IMR-90 (cell line): Measurements from ENCODE around the gene BEAN1. TPM values are rescaled to one million over a fixed set of nuclear protein-coding genes. Genes with fewer than 3 reads are reported as not detected.

Experiments used
- ATAC-seq: fragments of 200-7000 bp; cut with Tn5 transposase; 2 replicates; pipeline ENCODE4 v1.9.1; 2020; ENCODE audit warnings: low read depth, mild to moderate bottlenecking, moderate library complexity
- BruUV-seq: library from RNA; stranded (reverse); fragments of 400-500 nt; replicated peaks from 2 replicates; lab custom pipeline; 2021; lab: Mats Ljungman, UMichigan
- CTCF ChIA-PET: fragments of 300-600 bp; formaldehyde crosslinking; extraction: SDS; loops from one replicate; lab custom pipeline; 2021; ENCODE audit warnings: antibody characterized with exemption; lab: Yijun Ruan, JAX
- POLR2A ChIA-PET: fragments of 300-600 bp; sonication (Branson Sonifier 250); formaldehyde crosslinking; loops from one replicate; lab custom pipeline; 2022; ENCODE audit warnings: antibody characterized with exemption; ENCODE audit not compliant: unreplicated experiment; lab: Charles Lee
- DNase-seq: peaks from one replicate; pipeline ENCODE4 v3.0.0; 2013
- H2AFZ ChIP-seq: replicated peaks from 2 replicates; pipeline ENCODE3; 2013; ENCODE audit warnings: low read length, mild to moderate bottlenecking; ENCODE audit not compliant: poor library complexity
- H2AK5ac ChIP-seq: 2 replicates; pipeline ENCODE4 v1.6.1; 2013; ENCODE audit warnings: low read depth, low read length, inconsistent platforms
- H2AK9ac ChIP-seq: replicated peaks from 2 replicates; pipeline ENCODE3; 2013; ENCODE audit warnings: mild to moderate bottlenecking, low read depth, low read length, moderate library complexity; ENCODE audit not compliant: poor library complexity
- H2BK120ac ChIP-seq: 2 replicates; pipeline ENCODE4 v1.6.1; 2013; ENCODE audit warnings: low read depth, low read length, inconsistent platforms
- H2BK15ac ChIP-seq: 3 replicates; pipeline ENCODE4 v1.6.1; 2013; ENCODE audit warnings: low read depth, low read length, inconsistent platforms
- H2BK20ac ChIP-seq: 2 replicates; pipeline ENCODE4 v1.6.1; 2013; ENCODE audit warnings: low read depth, mild to moderate bottlenecking, inconsistent platforms, low read length, moderate library complexity
- H2BK5ac ChIP-seq: 2 replicates; pipeline ENCODE4 v1.6.1; 2013; ENCODE audit warnings: mild to moderate bottlenecking, low read depth, low read length, inconsistent platforms; ENCODE audit not compliant: poor library complexity, severe bottlenecking
- H3K14ac ChIP-seq: replicated peaks from 2 replicates; pipeline ENCODE4 v1.6.1; 2013; ENCODE audit warnings: low read depth, low read length, inconsistent platforms
- H3K18ac ChIP-seq: 2 replicates; pipeline ENCODE4 v1.6.1; 2013; ENCODE audit warnings: low read depth, low read length, control low read depth
- H3K23ac ChIP-seq: 2 replicates; pipeline ENCODE4 v1.6.1; 2013; ENCODE audit warnings: low read depth, low read length, inconsistent platforms
- H3K27ac ChIP-seq: 2 replicates; pipeline ENCODE4 v1.5.1; 2013; ENCODE audit warnings: mild to moderate bottlenecking, control low read depth, low read length; ENCODE audit not compliant: insufficient read depth
- H3K27me3 ChIP-seq: 2 replicates; pipeline ENCODE4 v1.6.1; 2013; ENCODE audit warnings: low read length; ENCODE audit not compliant: control insufficient read depth, insufficient read depth
- H3K36me3 ChIP-seq: 2 replicates; pipeline ENCODE4 v1.6.1; 2013; ENCODE audit warnings: low read length, mixed read lengths; ENCODE audit not compliant: control insufficient read depth, insufficient read depth
- H3K4ac ChIP-seq: 2 replicates; pipeline ENCODE4 v1.6.1; 2013; ENCODE audit warnings: low read depth, low read length, inconsistent platforms
- H3K4me1 ChIP-seq: 2 replicates; pipeline ENCODE4 v1.6.1; 2013; ENCODE audit warnings: low read length, mixed read lengths; ENCODE audit not compliant: control insufficient read depth, insufficient read depth
- H3K4me2 ChIP-seq: 2 replicates; pipeline ENCODE4 v1.6.1; 2013; ENCODE audit warnings: low read depth, mild to moderate bottlenecking, control low read depth, low read length, moderate library complexity
- H3K4me3 ChIP-seq: 2 replicates; pipeline ENCODE4 v1.5.1; 2013; ENCODE audit warnings: low read depth, mild to moderate bottlenecking, control low read depth, low read length, moderate library complexity; ENCODE audit not compliant: insufficient read depth
- H3K56ac ChIP-seq: 2 replicates; pipeline ENCODE4 v1.6.1; 2013; ENCODE audit warnings: low read length, inconsistent platforms; ENCODE audit not compliant: insufficient read depth; ENCODE audit errors: extremely low read depth
- H3K79me1 ChIP-seq, 2 experiments: 2 replicates each; pipeline ENCODE4 v1.6.1; 2013; ENCODE audit warnings: low read length in 2 of 2, inconsistent platforms in 1 of 2, low read depth in 1 of 2
- H3K9ac ChIP-seq: 2 replicates; pipeline ENCODE4 v1.6.1; 2013; ENCODE audit warnings: low read depth, low read length, control low read depth
- H3K9me1 ChIP-seq: 2 replicates; pipeline ENCODE4 v1.6.1; 2013; ENCODE audit warnings: low read length, inconsistent platforms; ENCODE audit not compliant: insufficient read depth
- H3K9me3 ChIP-seq: 2 replicates; pipeline ENCODE4 v1.6.1; 2013; ENCODE audit warnings: low read length; ENCODE audit not compliant: control insufficient read depth, insufficient read depth
- H4K20me1 ChIP-seq: 2 replicates; pipeline ENCODE4 v1.6.1; 2013; ENCODE audit warnings: low read length, inconsistent platforms; ENCODE audit not compliant: insufficient read depth
- H4K5ac ChIP-seq: 2 replicates; pipeline ENCODE4 v1.6.1; 2013; ENCODE audit warnings: mild to moderate bottlenecking, low read depth, low read length, control low read depth
- H4K8ac ChIP-seq, 2 experiments: 2 replicates each; pipeline ENCODE4 v1.6.1; 2013; ENCODE audit warnings: low read depth in 2 of 2, low read length in 2 of 2, control low read depth in 1 of 2, inconsistent platforms in 1 of 2
- H4K91ac ChIP-seq: 2 replicates; pipeline ENCODE4 v1.6.1; 2013; ENCODE audit warnings: low read depth, low read length, inconsistent platforms; ENCODE audit not compliant: insufficient read depth
- BHLHE40 ChIP-seq: fragments of 150-350 bp; IDR thresholded peaks from 2 replicates; pipeline ENCODE4 v1.6.1; 2016; ENCODE audit warnings: mild to moderate bottlenecking, low read depth, low read length
- CEBPB ChIP-seq: IDR thresholded peaks from 2 replicates; pipeline ENCODE4 v1.6.1; 2012; ENCODE audit warnings: low read depth, low read length, improper control_type of control experiment
- CHD1 ChIP-seq: IDR thresholded peaks from 2 replicates; pipeline ENCODE4 v1.6.1; 2012; ENCODE audit warnings: low read depth, low read length, improper control_type of control experiment
- CTCF ChIP-seq: conservative IDR thresholded peaks from 2 replicates; pipeline ENCODE4 v1.5.1; 2012; ENCODE audit warnings: mild to moderate bottlenecking, low read depth, low read length, improper control_type of control experiment
- ELK1 ChIP-seq: fragments of 150-350 bp; IDR thresholded peaks from 2 replicates; pipeline ENCODE4 v1.6.1; 2016; ENCODE audit warnings: low read depth, mild to moderate bottlenecking, low read length, moderate library complexity, borderline replicate concordance
- FOS ChIP-seq: fragments of 150-350 bp; IDR thresholded peaks from 2 replicates; pipeline ENCODE4 v1.6.1; 2016; ENCODE audit warnings: low read depth, low read length
- MAFK ChIP-seq: IDR thresholded peaks from 2 replicates; pipeline ENCODE4 v1.6.1; 2012; ENCODE audit warnings: low read depth, low read length, improper control_type of control experiment
- MAZ ChIP-seq: IDR thresholded peaks from 2 replicates; pipeline ENCODE4 v1.6.1; 2012; ENCODE audit warnings: low read depth, mild to moderate bottlenecking, low read length, improper control_type of control experiment, moderate library complexity, borderline replicate concordance
- MXI1 ChIP-seq: IDR thresholded peaks from 2 replicates; pipeline ENCODE4 v1.6.1; 2012; ENCODE audit warnings: low read depth, mild to moderate bottlenecking, low read length, moderate library complexity, borderline replicate concordance
- POLR2A ChIP-seq: IDR thresholded peaks from 2 replicates; pipeline ENCODE4 v1.6.1; 2012; ENCODE audit warnings: mild to moderate bottlenecking, low read depth, low read length
- RCOR1 ChIP-seq: IDR thresholded peaks from 2 replicates; pipeline ENCODE4 v1.6.1; 2012; ENCODE audit warnings: mild to moderate bottlenecking, low read length, improper control_type of control experiment; ENCODE audit not compliant: insufficient replicate concordance
- RFX5 ChIP-seq: IDR thresholded peaks from 2 replicates; pipeline ENCODE4 v1.8.0; 2012; ENCODE audit warnings: low read depth, mild to moderate bottlenecking, low read length, moderate library complexity
- SMC3 ChIP-seq: fragments of 150-350 bp; IDR thresholded peaks from 2 replicates; pipeline ENCODE4 v1.6.1; 2016; ENCODE audit warnings: low read depth, mild to moderate bottlenecking, antibody characterized with exemption, low read length, moderate library complexity
- USF2 ChIP-seq: fragments of 150-350 bp; IDR thresholded peaks from 2 replicates; pipeline ENCODE4 v1.6.1; 2017; ENCODE audit warnings: mild to moderate bottlenecking, antibody characterized with exemption, low read length, low read depth
- WGBS, 2 experiments: methylation state at CpG; one replicate each; pipeline versions ENCODE4 v1.1.5 to v1.1.7; 2013; ENCODE audit warnings: missing lambda C conversion rate in 2 of 2; ENCODE audit not compliant: insufficient read length in 1 of 2; ENCODE audit errors: extremely low coverage in 2 of 2; 5-methylcytosine and 5-hydroxymethylcytosine counted together
- dilution Hi-C: fragments of 300-500 bp; cut with HindIII; formaldehyde crosslinking; loops from one replicate; pipeline ENCODE4 v1.14.3; 2018; ENCODE audit warnings: low sequenced_read_pairs; ENCODE audit not compliant: unreplicated experiment
- in situ Hi-C: fragments of 300-500 bp; cut with MboI; formaldehyde crosslinking; loops from 3 replicates; pipeline ENCODE4 v1.14.3; 2019; ENCODE audit warnings: low sequenced_read_pairs, inconsistent platforms, mixed read lengths
- intact Hi-C: fragments of 100-400 bp; cut with micrococcal nuclease; formaldehyde crosslinking; loops from 2 replicates; pipeline ENCODE4 v1.10.0; 2022
- polyA plus RNA-seq, 3 experiments: library from polyadenylated mRNA; depleted of rRNA; stranded (reverse); fragments of >200 nt; gene quantifications; 2 replicates each; pipeline ENCODE4 v1.2.3, GENCODE V29; 2012; ENCODE audit warnings: low replicate concordance in 1 of 3
- total RNA-seq: library from RNA; depleted of rRNA; stranded (reverse); fragments of >200 nt; gene quantifications from 2 replicates; pipeline ENCODE4 v1.2.3, GENCODE V29; 2012

Gene BEAN1
- total and polyA plus RNA-seq, 2 of the 4 experiments (the other 2 are of a cell fraction) = not detected

GRCh38 chr16:66483689-66484452 is 56.8 kb downstream of the BEAN1 start:
- Histone ChIP-seq H2AK9ac (no peak overlapping the region), H3K4me2 (no peak overlapping the region), H2BK5ac (no peak overlapping the region), H3K79me1 (no peaks in the 10 kb centered on the region), H2BK120ac (no peak overlapping the region), H3K4me1 (peaks cover 11% of the 10 kb centered on the region; the same call in 1 of the 2 replicates), H4K8ac (no peak overlapping the region), H3K9ac (no peak overlapping the region), H2BK20ac (no peak overlapping the region), H3K18ac (no peak overlapping the region), H3K56ac (no peak overlapping the region), H2AK5ac (no peak overlapping the region; the same call in 1 of the 2 replicates), H2AFZ (peak overlapping the region; percentile 64), H3K4ac (no peak overlapping the region), H2BK15ac (no peak overlapping the region), H3K4me3 (no peak overlapping the region), H3K27ac (no peak overlapping the region), H4K91ac (no peak overlapping the region), H3K36me3 (no peaks in the 10 kb centered on the region), H3K23ac (no peak overlapping the region), H3K27me3 (no peaks in the 10 kb centered on the region), H4K5ac (no peak overlapping the region), H3K9me3 (0 out of 2 replicates have a peak, but pooled peaks cover 3% of the 10 kb centered on the region), H4K20me1 (no peaks in the 10 kb centered on the region), H3K9me1 (0 out of 2 replicates have a peak, but pooled peaks cover 3% of the 10 kb centered on the region), H3K14ac (no peak overlapping the region)
- in situ Hi-C loops = no loop called here
- intact Hi-C loops = loop anchor here (1.0 to 5.0 kb wide), 4 partner anchors 78 to 207 kb away; partner anchors contain the start of gene CMTM3
- POLR2A ChIA-PET = no interaction called here
- dilution Hi-C loops = no loop called here
- DNase-seq (peak; percentile 63), ATAC-seq (peak; percentile 89)
- no TSS peak for BruUV-seq
- WGBS, 2 experiments = 39% methylated on average over 3 of the region's 14 CpGs; no CpG with 5 or more reads in 1 of the 2 experiments
- CTCF ChIA-PET = interaction anchor here (1.6 kb wide), 1 partner anchor 77 kb away, joined by 5 read pairs; no protein-coding TSS in a partner anchor
- peak; percentile 94; the same call in 1 of the 2 replicates for TF ChIP-seq MAZ
- no peak for TF ChIP-seq BHLHE40
- TF ChIP-seq RFX5 = no peak
- peak; percentile 92 for TF ChIP-seq SMC3
- no peak for TF ChIP-seq MXI1
- no peak for TF ChIP-seq USF2
- no peak for TF ChIP-seq CHD1
- no peak for TF ChIP-seq ELK1
- TF ChIP-seq CEBPB = no peak
- TF ChIP-seq FOS = no peak
- 0 out of 2 replicates have a peak, but pooled peaks have one; percentile 30 for TF ChIP-seq POLR2A
- no peak for TF ChIP-seq RCOR1
- peak; percentile 97 for TF ChIP-seq CTCF
- TF ChIP-seq MAFK = 0 out of 2 replicates have a peak, but pooled peaks have one; percentile 2
